ENCODE measurements around the gene CACNA2D4. TPM values are rescaled to one million over a fixed set of nuclear protein-coding genes. Genes with fewer than 3 reads are reported as not detected.

CACNA2D4 gene
- total and polyA plus RNA-seq, 2 of the 13 experiments (the other 11 are each of a cell fraction or from before 2014, with no cell fraction given) = 14.2 to 136 TPM

DNA sequence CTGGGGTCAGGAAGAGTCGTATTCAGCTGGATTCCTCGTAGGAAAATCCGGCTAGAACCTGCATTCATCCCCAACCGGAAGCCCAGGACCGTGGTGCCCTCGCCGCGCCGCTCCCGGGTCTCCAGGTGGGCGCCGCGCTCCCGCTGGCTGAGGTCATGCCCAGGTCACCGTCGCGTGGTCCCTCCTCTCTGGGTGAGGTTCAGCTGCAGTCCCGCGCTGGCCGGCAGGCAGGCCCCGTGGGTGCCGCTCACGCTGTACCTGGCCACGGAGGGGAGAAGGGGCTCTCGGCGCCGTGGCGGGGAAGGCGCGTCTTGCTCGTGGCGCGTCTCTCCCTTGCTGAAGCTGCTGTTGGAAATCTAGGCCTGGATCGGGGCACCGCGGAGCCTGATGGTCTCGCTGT lies 53.6 kb downstream of the CACNA2D4 start:
- Histone ChIP-seq H3K4me1 (ENCODE audit: insufficient read depth, low read length) (peaks cover 4% of the 10 kb centered on the region; the same call in 1 of the 2 replicates), H4K20me1 (ENCODE audit: insufficient read depth, low read length) (no peaks in the 10 kb centered on the region), H3K36me3 (replicated peaks in 1 of 2; ENCODE audit: control insufficient read depth in 1 of 2, insufficient read depth in 2 of 2, low read length in 2 of 2) (no peaks in the 10 kb centered on the region), H3K4me3 (replicated peaks in 1 of 3; ENCODE audit: insufficient read depth in 1 of 3, low read depth in 2 of 3, low read length in 3 of 3) (no peak overlapping the region), H3K9ac (ENCODE audit: insufficient read depth, low read depth, low read length) (no peak overlapping the region), H3K9me3 (ENCODE audit: low read length) (no peaks in the 10 kb centered on the region), H3K27me3 (ENCODE audit: control insufficient read depth in 1 of 2, insufficient read depth in 2 of 2, low read length in 2 of 2) (peaks cover 0 to 11% of the 10 kb centered on the region in 2 experiments; a peak in 2 of 5 replicates), H2AFZ (ENCODE audit: low read length) (no peak overlapping the region), H3K79me2 (ENCODE audit: insufficient read depth, low read length) (no peaks in the 10 kb centered on the region), H3K4me2 (ENCODE audit: low read depth, low read length) (no peak overlapping the region), H3K27ac (ENCODE audit: extremely low read length, insufficient read depth, low read length) (no peak overlapping the region)
- intact Hi-C loops (cut with micrococcal nuclease; ENCODE audit: unreplicated experiment) (no loop called here), in situ Hi-C loops (cut with HindIII; ENCODE audit: extremely low pct_ligation_motif_present, low pct_unique_long_range_greater_than_20kb) (no loop called here)
- no TSS peak for BruUV-seq (replicated peaks)
- 86% methylated on average over 21 of the region's 37 CpGs for WGBS (ENCODE audit: low lambda C conversion rate)
- DNase-seq (ENCODE audit: low spot score) (no peak), ATAC-seq (no peak), FAIRE-seq (no peak)
- CTCF ChIA-PET (ENCODE audit: low intra/inter-chr PET ratio, low total read pairs) = no interaction called here
- POLR2A ChIA-PET = no interaction called here
- TF ChIP-seq ZNF335 (CRISPR knock-in tag; IDR thresholded peaks at IDR 0.05) (no peak), IKZF4 (CRISPR knock-in tag; IDR thresholded peaks at IDR 0.05; ENCODE audit: borderline replicate concordance, low read depth, not compliant biosample characterization) (no peak), JUND (CRISPR knock-in tag; IDR thresholded peaks at IDR 0.05) (no peak)
- TF ChIP-seq, protein P1, sequence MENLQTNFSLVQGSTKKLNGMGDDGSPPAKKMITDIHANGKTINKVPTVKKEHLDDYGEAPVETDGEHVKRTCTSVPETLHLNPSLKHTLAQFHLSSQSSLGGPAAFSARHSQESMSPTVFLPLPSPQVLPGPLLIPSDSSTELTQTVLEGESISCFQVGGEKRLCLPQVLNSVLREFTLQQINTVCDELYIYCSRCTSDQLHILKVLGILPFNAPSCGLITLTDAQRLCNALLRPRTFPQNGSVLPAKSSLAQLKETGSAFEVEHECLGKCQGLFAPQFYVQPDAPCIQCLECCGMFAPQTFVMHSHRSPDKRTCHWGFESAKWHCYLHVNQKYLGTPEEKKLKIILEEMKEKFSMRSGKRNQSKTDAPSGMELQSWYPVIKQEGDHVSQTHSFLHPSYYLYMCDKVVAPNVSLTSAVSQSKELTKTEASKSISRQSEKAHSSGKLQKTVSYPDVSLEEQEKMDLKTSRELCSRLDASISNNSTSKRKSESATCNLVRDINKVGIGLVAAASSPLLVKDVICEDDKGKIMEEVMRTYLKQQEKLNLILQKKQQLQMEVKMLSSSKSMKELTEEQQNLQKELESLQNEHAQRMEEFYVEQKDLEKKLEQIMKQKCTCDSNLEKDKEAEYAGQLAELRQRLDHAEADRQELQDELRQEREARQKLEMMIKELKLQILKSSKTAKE (CRISPR knock-in tag; IDR thresholded peaks at IDR 0.05; ENCODE audit: borderline replicate concordance) = no peak

GRCh38 chr12:1864456-1864855 lies 54.0 kb downstream of the CACNA2D4 start:
- Histone ChIP-seq H2AFZ (ENCODE audit: low read length) (no peak overlapping the region), H4K20me1 (ENCODE audit: insufficient read depth, low read length) (no peaks in the 10 kb centered on the region), H3K4me1 (ENCODE audit: insufficient read depth, low read length) (0 out of 2 replicates have a peak, but pooled peaks cover 8% of the 10 kb centered on the region), H3K79me2 (ENCODE audit: insufficient read depth, low read length) (no peaks in the 10 kb centered on the region), H3K27me3 (ENCODE audit: control insufficient read depth in 1 of 2, insufficient read depth in 2 of 2, low read length in 2 of 2) (peaks cover 0 to 14% of the 10 kb centered on the region in 2 experiments; a peak in 2 of 5 replicates), H3K36me3 (replicated peaks in 1 of 2; ENCODE audit: control insufficient read depth in 1 of 2, insufficient read depth in 2 of 2, low read length in 2 of 2) (no peaks in the 10 kb centered on the region), H3K27ac (ENCODE audit: extremely low read length, insufficient read depth, low read length) (no peak overlapping the region), H3K4me2 (ENCODE audit: low read depth, low read length) (no peak overlapping the region), H3K4me3 (replicated peaks in 1 of 3; ENCODE audit: insufficient read depth in 1 of 3, low read depth in 2 of 3, low read length in 3 of 3) (no peak overlapping the region), H3K9ac (ENCODE audit: insufficient read depth, low read depth, low read length) (no peak overlapping the region), H3K9me3 (ENCODE audit: low read length) (no peaks in the 10 kb centered on the region)
- BruUV-seq (replicated peaks) = no TSS peak
- ATAC-seq (no peak), DNase-seq (ENCODE audit: low spot score) (no peak), FAIRE-seq (no peak)
- in situ Hi-C loops (cut with HindIII; ENCODE audit: extremely low pct_ligation_motif_present, low pct_unique_long_range_greater_than_20kb) = no loop called here
- WGBS (ENCODE audit: low lambda C conversion rate) = 92% methylated on average over 27 of the region's 27 CpGs
- intact Hi-C loops (cut with micrococcal nuclease; ENCODE audit: unreplicated experiment) = no loop called here
- CTCF ChIA-PET (ENCODE audit: low intra/inter-chr PET ratio, low total read pairs) = no interaction called here
- POLR2A ChIA-PET = no interaction called here
- TF ChIP-seq ZNF224 (CRISPR knock-in tag; IDR thresholded peaks at IDR 0.05) (no peak), IKZF4 (CRISPR knock-in tag; IDR thresholded peaks at IDR 0.05; ENCODE audit: borderline replicate concordance, low read depth, not compliant biosample characterization) (no peak), SUZ12 (IDR thresholded peaks at IDR 0.05; ENCODE audit: low read depth, low read length) (no peak), ZSCAN9 (CRISPR knock-in tag; IDR thresholded peaks at IDR 0.05; ENCODE audit: borderline replicate concordance) (no peak), ZNF567 (CRISPR knock-in tag; IDR thresholded peaks at IDR 0.05; ENCODE audit: borderline replicate concordance) (no peak), ZC3H4 (CRISPR knock-in tag; IDR thresholded peaks at IDR 0.05; ENCODE audit: borderline replicate concordance) (no peak), ZSCAN31 (CRISPR knock-in tag; IDR thresholded peaks at IDR 0.05; ENCODE audit: low read depth) (no peak), ZNF337 (CRISPR knock-in tag; IDR thresholded peaks at IDR 0.05; ENCODE audit: borderline replicate concordance, low read depth) (no peak), STAG1 (CRISPR knock-in tag; IDR thresholded peaks at IDR 0.05) (no peak), HMG20A (CRISPR knock-in tag; IDR thresholded peaks at IDR 0.05; ENCODE audit: borderline replicate concordance) (no peak), ZBTB14 (CRISPR knock-in tag; IDR thresholded peaks at IDR 0.05) (no peak), ADNP (CRISPR knock-in tag; IDR thresholded peaks at IDR 0.05) (no peak)
